HEK293 (cell line): ENCODE results near the gene NCKAP1.

ENCODE experiments used
- CTCF ChIA-PET: fragments of 350-600 bp; formaldehyde crosslinking; extraction: SDS; loops from one replicate; lab custom pipeline; 2021; ENCODE audit warnings: antibody characterized with exemption; lab: Yijun Ruan, JAX
- POLR2A ChIA-PET: fragments of 300-600 bp; formaldehyde crosslinking; extraction: SDS; loops from one replicate; lab custom pipeline; 2020; ENCODE audit warnings: antibody characterized with exemption, inconsistent platforms; lab: Yijun Ruan, JAX
- H3K27ac ChIP-seq: fragments of 200-500 bp; sonication (Bioruptor generic); 2 replicates; pipeline ENCODE4 v1.5.1; 2014; ENCODE audit warnings: low read depth, low read length, control low read depth, inconsistent platforms; ENCODE audit errors: extremely low read depth
- H3K36me3 ChIP-seq, 2 experiments: fragments of 200-500 bp in 1 of 2; sonication (Bioruptor generic) in 1 of 2; 1 replicate in 1 of 2; 2 replicates in 1 of 2; pipeline ENCODE4 v1.5.1; 2014 to 2017; ENCODE audit warnings: inconsistent platforms in 2 of 2, low read length in 2 of 2; ENCODE audit not compliant: control insufficient read depth in 2 of 2, insufficient read depth in 1 of 2
- H3K4me1 ChIP-seq: fragments of 200-500 bp; sonication (Bioruptor generic); 2 replicates; pipeline ENCODE4 v1.5.1; 2014; ENCODE audit warnings: mild to moderate bottlenecking, low read length, inconsistent platforms; ENCODE audit not compliant: control insufficient read depth, insufficient read depth
- H3K4me3 ChIP-seq: 2 replicates; pipeline ENCODE4 v1.5.1; 2011; ENCODE audit warnings: low read depth, mild to moderate bottlenecking, control low read depth, low read length, moderate library complexity
- H3K9me3 ChIP-seq: fragments of 200-500 bp; sonication (Bioruptor generic); 2 replicates; pipeline ENCODE4 v1.5.1; 2014; ENCODE audit warnings: low read depth, low read length, inconsistent platforms; ENCODE audit not compliant: control insufficient read depth, insufficient read depth
- GLIS1 ChIP-seq: fragments of 450-650 bp; formaldehyde crosslinking; IDR thresholded peaks from 2 replicates; pipeline ENCODE4 v1.5.1; 2016; ENCODE audit warnings: missing biosample characterization, missing genetic modification characterization
- GLIS2 ChIP-seq: fragments of 450-650 bp; formaldehyde crosslinking; IDR thresholded peaks from 2 replicates; pipeline ENCODE4 v1.5.1; 2016; ENCODE audit warnings: missing biosample characterization, missing genetic modification characterization
- HOXA7 ChIP-seq: sonication (generic); formaldehyde crosslinking; IDR thresholded peaks from 2 replicates; pipeline ENCODE4 v1.8.1; 2022; ENCODE audit warnings: missing genetic modification reagents, borderline replicate concordance
- MZF1 ChIP-seq: fragments of 450-650 bp; formaldehyde crosslinking; IDR thresholded peaks from 2 replicates; pipeline ENCODE4 v1.5.1; 2017; ENCODE audit warnings: missing biosample characterization, missing genetic modification characterization, borderline replicate concordance
- SCRT2 ChIP-seq: fragments of 450-650 bp; formaldehyde crosslinking; IDR thresholded peaks from 2 replicates; pipeline ENCODE4 v1.5.1; 2016; ENCODE audit warnings: missing biosample characterization, missing genetic modification characterization
- YY1 ChIP-seq: fragments of 450-650 bp; formaldehyde crosslinking; IDR thresholded peaks from 2 replicates; pipeline ENCODE4 v1.5.1; 2018; ENCODE audit warnings: missing biosample characterization, missing genetic modification characterization
- ZBTB8A ChIP-seq: fragments of 450-650 bp; formaldehyde crosslinking; IDR thresholded peaks from 2 replicates; pipeline ENCODE4 v1.5.1; 2016; ENCODE audit warnings: missing biosample characterization, missing genetic modification characterization
- ZNF121 ChIP-seq: fragments of 450-650 bp; formaldehyde crosslinking; IDR thresholded peaks from 2 replicates; pipeline ENCODE4 v1.5.1; 2016; ENCODE audit warnings: missing biosample characterization, missing genetic modification characterization
- ZNF211 ChIP-seq: fragments of 450-650 bp; formaldehyde crosslinking; IDR thresholded peaks from 2 replicates; pipeline ENCODE4 v1.5.1; 2016; ENCODE audit warnings: low read depth, missing biosample characterization, missing genetic modification characterization
- ZNF626 ChIP-seq: fragments of 450-650 bp; sonication (Bioruptor Pico); formaldehyde crosslinking; IDR thresholded peaks from 2 replicates; pipeline ENCODE4 v1.5.1; 2018; ENCODE audit warnings: missing biosample characterization, missing genetic modification characterization, inconsistent platforms
- ZNF792 ChIP-seq: fragments of 450-650 bp; formaldehyde crosslinking; IDR thresholded peaks from 2 replicates; pipeline ENCODE4 v1.5.1; 2016; ENCODE audit warnings: missing biosample characterization, missing genetic modification characterization
- ZNF837 ChIP-seq: fragments of 450-650 bp; formaldehyde crosslinking; IDR thresholded peaks from 2 replicates; pipeline ENCODE4 v1.5.1; 2016; ENCODE audit warnings: missing biosample characterization, missing genetic modification characterization
- ZSCAN23 ChIP-seq: fragments of 450-650 bp; formaldehyde crosslinking; IDR thresholded peaks from 2 replicates; pipeline ENCODE4 v1.5.1; 2016; ENCODE audit warnings: missing biosample characterization, missing genetic modification characterization
- TF ChIP-seq, protein P1 (sequence below): fragments of 450-650 bp; formaldehyde crosslinking; IDR thresholded peaks from 2 replicates; pipeline ENCODE4 v1.5.1; 2016; ENCODE audit warnings: missing biosample characterization, missing genetic modification characterization
- TF ChIP-seq, protein P2 (sequence below): fragments of 450-650 bp; formaldehyde crosslinking; IDR thresholded peaks from 2 replicates; pipeline ENCODE4 v1.5.1; 2016; ENCODE audit warnings: missing biosample characterization, missing genetic modification characterization
- TF ChIP-seq, protein P3 (sequence below): fragments of 450-650 bp; formaldehyde crosslinking; conservative IDR thresholded peaks from 2 replicates; pipeline ENCODE4 v1.5.1; 2016; ENCODE audit warnings: low read depth, missing biosample characterization, missing genetic modification characterization
- TF ChIP-seq, protein P4 (sequence below): fragments of 450-650 bp; formaldehyde crosslinking; IDR thresholded peaks from 2 replicates; pipeline ENCODE4 v1.5.1; 2017; ENCODE audit warnings: missing biosample characterization, missing genetic modification characterization
- TF ChIP-seq, protein P5 (sequence below): fragments of 450-650 bp; formaldehyde crosslinking; IDR thresholded peaks from 2 replicates; pipeline ENCODE4 v1.5.1; 2016; ENCODE audit warnings: missing biosample characterization, missing genetic modification characterization, low read depth

The NCKAP1 gene

DNA sequence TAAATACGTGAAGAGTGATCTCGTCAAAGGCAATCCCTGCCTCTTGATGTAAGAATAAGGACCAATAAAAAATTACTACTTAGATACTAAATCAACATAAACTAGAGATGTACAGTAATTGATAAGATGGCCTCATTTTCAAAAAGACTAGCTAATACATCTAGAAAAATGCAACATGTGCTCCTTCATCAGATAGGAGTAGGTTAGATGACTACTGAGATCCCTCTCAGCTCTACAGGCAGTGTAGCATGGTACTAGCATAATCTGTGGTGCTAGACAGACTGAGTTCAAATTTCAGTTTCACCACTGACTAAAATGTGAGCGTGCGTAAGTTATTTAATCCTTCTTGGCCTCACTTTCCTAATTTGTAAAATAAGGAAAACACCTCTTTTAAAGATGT is 89.2 kb downstream of the NCKAP1 start:
- no peaks in the 10 kb centered on the region for H3K4me1 ChIP-seq
- H3K27ac ChIP-seq, result no peak overlapping the region
- ChIA-PET CTCF (interaction anchor here (0.7 to 2.5 kb wide), 4 partner anchors 22 to 162 kb away, joined by 3 to 9 read pairs (median 4); no protein-coding TSS in a partner anchor), POLR2A (no interaction called here)
- H3K36me3 ChIP-seq, result peaks cover 7 to 48% of the 10 kb centered on the region in 2 experiments
- no peak overlapping the region for H3K4me3 ChIP-seq
- H3K9me3 ChIP-seq, result no peaks in the 10 kb centered on the region
- peak; percentile 67; the same call in 1 of the 2 replicates for TF ChIP-seq SCRT2 (tag by site-specific recombination)
- TF ChIP-seq, protein P1, sequence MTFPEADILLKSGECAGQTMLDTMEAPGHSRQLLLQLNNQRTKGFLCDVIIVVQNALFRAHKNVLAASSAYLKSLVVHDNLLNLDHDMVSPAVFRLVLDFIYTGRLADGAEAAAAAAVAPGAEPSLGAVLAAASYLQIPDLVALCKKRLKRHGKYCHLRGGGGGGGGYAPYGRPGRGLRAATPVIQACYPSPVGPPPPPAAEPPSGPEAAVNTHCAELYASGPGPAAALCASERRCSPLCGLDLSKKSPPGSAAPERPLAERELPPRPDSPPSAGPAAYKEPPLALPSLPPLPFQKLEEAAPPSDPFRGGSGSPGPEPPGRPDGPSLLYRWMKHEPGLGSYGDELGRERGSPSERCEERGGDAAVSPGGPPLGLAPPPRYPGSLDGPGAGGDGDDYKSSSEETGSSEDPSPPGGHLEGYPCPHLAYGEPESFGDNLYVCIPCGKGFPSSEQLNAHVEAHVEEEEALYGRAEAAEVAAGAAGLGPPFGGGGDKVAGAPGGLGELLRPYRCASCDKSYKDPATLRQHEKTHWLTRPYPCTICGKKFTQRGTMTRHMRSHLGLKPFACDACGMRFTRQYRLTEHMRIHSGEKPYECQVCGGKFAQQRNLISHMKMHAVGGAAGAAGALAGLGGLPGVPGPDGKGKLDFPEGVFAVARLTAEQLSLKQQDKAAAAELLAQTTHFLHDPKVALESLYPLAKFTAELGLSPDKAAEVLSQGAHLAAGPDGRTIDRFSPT (tag by site-specific recombination), result no peak
- TF ChIP-seq YY1, result no peak
- TF ChIP-seq ZNF211, result no peak
- no peak for TF ChIP-seq ZNF626

DNA sequence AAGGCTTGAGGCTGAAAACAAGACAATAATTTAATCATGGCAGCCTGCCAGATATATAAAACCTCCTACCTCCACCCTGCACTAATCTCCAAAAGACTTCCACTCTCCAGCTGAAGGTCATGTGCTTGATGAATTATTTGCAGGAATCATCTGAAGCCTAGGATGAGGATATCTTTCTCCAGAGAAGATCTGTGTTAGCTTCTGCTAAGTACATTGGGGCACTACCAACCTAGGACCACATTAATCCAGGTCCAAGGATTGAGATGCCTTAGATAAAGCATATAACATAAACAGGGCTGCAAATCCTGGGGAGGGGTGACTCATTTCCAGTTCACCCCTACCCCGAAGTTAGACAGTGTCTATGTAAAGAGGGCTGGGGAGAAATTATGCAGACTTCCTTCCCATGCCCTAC is 91.3 kb downstream of the NCKAP1 start:
- Histone ChIP-seq H3K4me1 (no peaks in the 10 kb centered on the region), H3K36me3 (peaks cover 0 to 40% of the 10 kb centered on the region in 2 experiments; a peak in 2 of 3 replicates), H3K4me3 (no peak overlapping the region), H3K27ac (no peak overlapping the region), H3K9me3 (no peaks in the 10 kb centered on the region)
- ChIA-PET POLR2A (no interaction called here), CTCF (interaction anchor here (0.6 to 1.5 kb wide), 3 partner anchors 32 to 165 kb away, joined by 3 read pairs; no protein-coding TSS in a partner anchor)
- TF ChIP-seq GLIS2 (tag by site-specific recombination) (no peak), ZNF792 (tag by site-specific recombination) (no peak), ZNF121 (tag by site-specific recombination) (no peak), ZNF837 (tag by site-specific recombination) (no peak), ZSCAN23 (tag by site-specific recombination) (no peak), ZBTB8A (tag by site-specific recombination) (0 out of 2 replicates have a peak, but pooled peaks have one; percentile 16), GLIS1 (tag by site-specific recombination) (no peak), MZF1 (tag by site-specific recombination) (0 out of 2 replicates have a peak, but pooled peaks have one; percentile 35), HOXA7 (CRISPR knock-in tag) (no peak)
- TF ChIP-seq, protein P2, sequence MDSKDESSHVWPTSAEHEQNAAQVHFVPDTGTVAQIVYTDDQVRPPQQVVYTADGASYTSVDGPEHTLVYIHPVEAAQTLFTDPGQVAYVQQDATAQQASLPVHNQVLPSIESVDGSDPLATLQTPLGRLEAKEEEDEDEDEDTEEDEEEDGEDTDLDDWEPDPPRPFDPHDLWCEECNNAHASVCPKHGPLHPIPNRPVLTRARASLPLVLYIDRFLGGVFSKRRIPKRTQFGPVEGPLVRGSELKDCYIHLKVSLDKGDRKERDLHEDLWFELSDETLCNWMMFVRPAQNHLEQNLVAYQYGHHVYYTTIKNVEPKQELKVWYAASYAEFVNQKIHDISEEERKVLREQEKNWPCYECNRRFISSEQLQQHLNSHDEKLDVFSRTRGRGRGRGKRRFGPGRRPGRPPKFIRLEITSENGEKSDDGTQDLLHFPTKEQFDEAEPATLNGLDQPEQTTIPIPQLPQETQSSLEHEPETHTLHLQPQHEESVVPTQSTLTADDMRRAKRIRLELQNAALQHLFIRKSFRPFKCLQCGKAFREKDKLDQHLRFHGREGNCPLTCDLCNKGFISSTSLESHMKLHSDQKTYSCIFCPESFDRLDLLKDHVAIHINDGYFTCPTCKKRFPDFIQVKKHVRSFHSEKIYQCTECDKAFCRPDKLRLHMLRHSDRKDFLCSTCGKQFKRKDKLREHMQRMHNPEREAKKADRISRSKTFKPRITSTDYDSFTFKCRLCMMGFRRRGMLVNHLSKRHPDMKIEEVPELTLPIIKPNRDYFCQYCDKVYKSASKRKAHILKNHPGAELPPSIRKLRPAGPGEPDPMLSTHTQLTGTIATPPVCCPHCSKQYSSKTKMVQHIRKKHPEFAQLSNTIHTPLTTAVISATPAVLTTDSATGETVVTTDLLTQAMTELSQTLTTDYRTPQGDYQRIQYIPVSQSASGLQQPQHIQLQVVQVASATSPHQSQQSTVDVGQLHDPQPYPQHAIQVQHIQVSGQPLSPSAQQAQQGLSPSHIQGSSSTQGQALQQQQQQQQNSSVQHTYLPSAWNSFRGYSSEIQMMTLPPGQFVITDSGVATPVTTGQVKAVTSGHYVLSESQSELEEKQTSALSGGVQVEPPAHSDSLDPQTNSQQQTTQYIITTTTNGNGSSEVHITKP (tag by site-specific recombination), result peak; percentile 52
- TF ChIP-seq, protein P3, sequence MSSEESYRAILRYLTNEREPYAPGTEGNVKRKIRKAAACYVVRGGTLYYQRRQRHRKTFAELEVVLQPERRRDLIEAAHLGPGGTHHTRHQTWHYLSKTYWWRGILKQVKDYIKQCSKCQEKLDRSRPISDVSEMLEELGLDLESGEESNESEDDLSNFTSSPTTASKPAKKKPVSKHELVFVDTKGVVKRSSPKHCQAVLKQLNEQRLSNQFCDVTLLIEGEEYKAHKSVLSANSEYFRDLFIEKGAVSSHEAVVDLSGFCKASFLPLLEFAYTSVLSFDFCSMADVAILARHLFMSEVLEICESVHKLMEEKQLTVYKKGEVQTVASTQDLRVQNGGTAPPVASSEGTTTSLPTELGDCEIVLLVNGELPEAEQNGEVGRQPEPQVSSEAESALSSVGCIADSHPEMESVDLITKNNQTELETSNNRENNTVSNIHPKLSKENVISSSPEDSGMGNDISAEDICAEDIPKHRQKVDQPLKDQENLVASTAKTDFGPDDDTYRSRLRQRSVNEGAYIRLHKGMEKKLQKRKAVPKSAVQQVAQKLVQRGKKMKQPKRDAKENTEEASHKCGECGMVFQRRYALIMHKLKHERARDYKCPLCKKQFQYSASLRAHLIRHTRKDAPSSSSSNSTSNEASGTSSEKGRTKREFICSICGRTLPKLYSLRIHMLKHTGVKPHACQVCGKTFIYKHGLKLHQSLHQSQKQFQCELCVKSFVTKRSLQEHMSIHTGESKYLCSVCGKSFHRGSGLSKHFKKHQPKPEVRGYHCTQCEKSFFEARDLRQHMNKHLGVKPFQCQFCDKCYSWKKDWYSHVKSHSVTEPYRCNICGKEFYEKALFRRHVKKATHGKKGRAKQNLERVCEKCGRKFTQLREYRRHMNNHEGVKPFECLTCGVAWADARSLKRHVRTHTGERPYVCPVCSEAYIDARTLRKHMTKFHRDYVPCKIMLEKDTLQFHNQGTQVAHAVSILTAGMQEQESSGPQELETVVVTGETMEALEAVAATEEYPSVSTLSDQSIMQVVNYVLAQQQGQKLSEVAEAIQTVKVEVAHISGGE (tag by site-specific recombination), result no peak
- TF ChIP-seq, protein P4, sequence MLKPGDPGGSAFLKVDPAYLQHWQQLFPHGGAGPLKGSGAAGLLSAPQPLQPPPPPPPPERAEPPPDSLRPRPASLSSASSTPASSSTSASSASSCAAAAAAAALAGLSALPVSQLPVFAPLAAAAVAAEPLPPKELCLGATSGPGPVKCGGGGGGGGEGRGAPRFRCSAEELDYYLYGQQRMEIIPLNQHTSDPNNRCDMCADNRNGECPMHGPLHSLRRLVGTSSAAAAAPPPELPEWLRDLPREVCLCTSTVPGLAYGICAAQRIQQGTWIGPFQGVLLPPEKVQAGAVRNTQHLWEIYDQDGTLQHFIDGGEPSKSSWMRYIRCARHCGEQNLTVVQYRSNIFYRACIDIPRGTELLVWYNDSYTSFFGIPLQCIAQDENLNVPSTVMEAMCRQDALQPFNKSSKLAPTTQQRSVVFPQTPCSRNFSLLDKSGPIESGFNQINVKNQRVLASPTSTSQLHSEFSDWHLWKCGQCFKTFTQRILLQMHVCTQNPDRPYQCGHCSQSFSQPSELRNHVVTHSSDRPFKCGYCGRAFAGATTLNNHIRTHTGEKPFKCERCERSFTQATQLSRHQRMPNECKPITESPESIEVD (tag by site-specific recombination), result peak; percentile 48; the same call in 1 of the 2 replicates
- TF ChIP-seq, protein P5, sequence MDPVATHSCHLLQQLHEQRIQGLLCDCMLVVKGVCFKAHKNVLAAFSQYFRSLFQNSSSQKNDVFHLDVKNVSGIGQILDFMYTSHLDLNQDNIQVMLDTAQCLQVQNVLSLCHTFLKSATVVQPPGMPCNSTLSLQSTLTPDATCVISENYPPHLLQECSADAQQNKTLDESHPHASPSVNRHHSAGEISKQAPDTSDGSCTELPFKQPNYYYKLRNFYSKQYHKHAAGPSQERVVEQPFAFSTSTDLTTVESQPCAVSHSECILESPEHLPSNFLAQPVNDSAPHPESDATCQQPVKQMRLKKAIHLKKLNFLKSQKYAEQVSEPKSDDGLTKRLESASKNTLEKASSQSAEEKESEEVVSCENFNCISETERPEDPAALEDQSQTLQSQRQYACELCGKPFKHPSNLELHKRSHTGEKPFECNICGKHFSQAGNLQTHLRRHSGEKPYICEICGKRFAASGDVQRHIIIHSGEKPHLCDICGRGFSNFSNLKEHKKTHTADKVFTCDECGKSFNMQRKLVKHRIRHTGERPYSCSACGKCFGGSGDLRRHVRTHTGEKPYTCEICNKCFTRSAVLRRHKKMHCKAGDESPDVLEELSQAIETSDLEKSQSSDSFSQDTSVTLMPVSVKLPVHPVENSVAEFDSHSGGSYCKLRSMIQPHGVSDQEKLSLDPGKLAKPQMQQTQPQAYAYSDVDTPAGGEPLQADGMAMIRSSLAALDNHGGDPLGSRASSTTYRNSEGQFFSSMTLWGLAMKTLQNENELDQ (tag by site-specific recombination), result no peak
